ENCODE results near the gene AATF.

DNA sequence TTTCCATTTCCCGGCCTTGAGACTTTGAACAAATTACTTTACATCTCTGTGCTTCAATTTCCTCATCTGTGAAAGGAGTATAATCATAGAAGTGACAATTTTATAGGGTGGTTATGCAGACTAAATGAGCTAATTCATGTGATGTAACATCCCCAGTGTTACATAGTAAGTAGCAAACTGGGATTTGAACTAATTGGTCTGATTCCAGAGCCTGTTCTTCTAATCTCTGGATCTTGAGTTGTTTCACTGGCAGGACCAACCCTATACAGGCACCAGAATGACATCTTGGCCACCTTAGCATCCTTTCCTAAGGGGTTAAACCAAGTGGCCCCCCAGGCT lies 77.7 kb downstream of the AATF start:
- TF ChIP-seq NRF1 (IDR thresholded peaks at IDR 0.05; ENCODE audit: low read depth, low read length) (no peak), CEBPB (IDR thresholded peaks at IDR 0.05; ENCODE audit: low read depth, low read length) (no peak), SRF (IDR thresholded peaks at IDR 0.05; ENCODE audit: low read depth, low read length) (no peak), JUN (IDR thresholded peaks at IDR 0.05; ENCODE audit: low read depth, low read length) (no peak), TCF12 (IDR thresholded peaks at IDR 0.05; ENCODE audit: low read depth, low read length) (no peak), POLR2A (IDR thresholded peaks at IDR 0.05; ENCODE audit: control extremely low read depth in 1 of 2, low read depth in 2 of 2, low read length in 2 of 2) (no peak), BRCA1 (IDR thresholded peaks at IDR 0.05; ENCODE audit: low read depth, low read length) (no peak)
- TF ChIP-seq, protein P1, sequence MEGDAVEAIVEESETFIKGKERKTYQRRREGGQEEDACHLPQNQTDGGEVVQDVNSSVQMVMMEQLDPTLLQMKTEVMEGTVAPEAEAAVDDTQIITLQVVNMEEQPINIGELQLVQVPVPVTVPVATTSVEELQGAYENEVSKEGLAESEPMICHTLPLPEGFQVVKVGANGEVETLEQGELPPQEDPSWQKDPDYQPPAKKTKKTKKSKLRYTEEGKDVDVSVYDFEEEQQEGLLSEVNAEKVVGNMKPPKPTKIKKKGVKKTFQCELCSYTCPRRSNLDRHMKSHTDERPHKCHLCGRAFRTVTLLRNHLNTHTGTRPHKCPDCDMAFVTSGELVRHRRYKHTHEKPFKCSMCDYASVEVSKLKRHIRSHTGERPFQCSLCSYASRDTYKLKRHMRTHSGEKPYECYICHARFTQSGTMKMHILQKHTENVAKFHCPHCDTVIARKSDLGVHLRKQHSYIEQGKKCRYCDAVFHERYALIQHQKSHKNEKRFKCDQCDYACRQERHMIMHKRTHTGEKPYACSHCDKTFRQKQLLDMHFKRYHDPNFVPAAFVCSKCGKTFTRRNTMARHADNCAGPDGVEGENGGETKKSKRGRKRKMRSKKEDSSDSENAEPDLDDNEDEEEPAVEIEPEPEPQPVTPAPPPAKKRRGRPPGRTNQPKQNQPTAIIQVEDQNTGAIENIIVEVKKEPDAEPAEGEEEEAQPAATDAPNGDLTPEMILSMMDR (IDR thresholded peaks at IDR 0.05; ENCODE audit: control extremely low read depth in 1 of 3, insufficient read depth in 1 of 3, low read depth in 1 of 3, low read length in 3 of 3): no peak

All from H1 (cell line).